RWPE2 (cell line): ENCODE data around the gene ANO7.
A peak's percentile ranks its signal among the peaks of the same experiment; 100 is the strongest.

Experiments
- ATAC-seq: fragments of 200-7000 bp; cut with Tn5 transposase; 3 replicates; pipeline ENCODE4 v1.9.1; 2021; ENCODE audit warnings: low read depth
- DNase-seq: peaks from one replicate; pipeline ENCODE4 v3.0.0-alpha.2; 2020; ENCODE audit warnings: low spot score
- H3K27ac ChIP-seq: fragments of 450-650 bp; 2 replicates; pipeline ENCODE4 v1.5.1; 2017; ENCODE audit warnings: mild to moderate bottlenecking; ENCODE audit not compliant: poor library complexity, severe bottlenecking
- H3K27me3 ChIP-seq: fragments of 250-450 bp; sonication (Bioruptor Pico); 2 replicates; pipeline ENCODE4 v1.5.1; 2021; ENCODE audit warnings: mild to moderate bottlenecking, moderate library complexity; ENCODE audit not compliant: insufficient read depth, poor library complexity, severe bottlenecking
- H3K36me3 ChIP-seq: fragments of 250-450 bp; sonication (Bioruptor Pico); 2 replicates; pipeline ENCODE4 v1.5.1; 2020; ENCODE audit warnings: low read depth, mild to moderate bottlenecking, moderate library complexity
- H3K4me1 ChIP-seq: fragments of 250-450 bp; sonication (Bioruptor Pico); 2 replicates; pipeline ENCODE4 v1.5.1; 2021; ENCODE audit warnings: mild to moderate bottlenecking, moderate library complexity; ENCODE audit not compliant: insufficient read depth, poor library complexity, severe bottlenecking
- H3K4me3 ChIP-seq: fragments of 250-450 bp; sonication (Bioruptor Pico); 2 replicates; pipeline ENCODE4 v1.5.1; 2021; ENCODE audit warnings: mild to moderate bottlenecking, moderate library complexity; ENCODE audit not compliant: severe bottlenecking
- H3K9me3 ChIP-seq: fragments of 250-450 bp; sonication (Bioruptor Pico); 2 replicates; pipeline ENCODE4 v1.5.1; 2021; ENCODE audit warnings: mild to moderate bottlenecking, moderate library complexity; ENCODE audit not compliant: severe bottlenecking
- CTCF ChIP-seq: fragments of 450-650 bp; IDR thresholded peaks from one replicate; pipeline ENCODE4 v1.5.1; 2017; ENCODE audit warnings: mild to moderate bottlenecking, moderate library complexity; ENCODE audit not compliant: poor library complexity, severe bottlenecking

Gene ANO7

GRCh38 chr2:241270531-241270930, 82.1 kb downstream of the ANO7 start:
- Histone ChIP-seq H3K36me3 (peaks cover 45% of the 10 kb centered on the region), H3K9me3 (no peaks in the 10 kb centered on the region), H3K4me3 (no peak overlapping the region), H3K27ac (no peak overlapping the region), H3K4me1 (peaks cover 8% of the 10 kb centered on the region), H3K27me3 (no peaks in the 10 kb centered on the region)
- ATAC-seq (no peak), DNase-seq (no peak)
- no peak for TF ChIP-seq CTCF

GRCh38 chr2:241271706-241272302, 83.3 kb downstream of the ANO7 start:
- Histone ChIP-seq H3K27me3 (no peaks in the 10 kb centered on the region), H3K36me3 (peaks cover 33% of the 10 kb centered on the region), H3K27ac (peak overlapping the region; percentile 77), H3K9me3 (no peaks in the 10 kb centered on the region), H3K4me3 (peak overlapping the region; percentile 98), H3K4me1 (peaks cover 8% of the 10 kb centered on the region)
- no peak for TF ChIP-seq CTCF
- ATAC-seq (peak; percentile 75), DNase-seq (no peak)

GRCh38 chr2:241272303-241273209, 84.1 kb downstream of the ANO7 start:
- DNase-seq: no peak
- peak overlapping the region; percentile 98 for H3K4me3 ChIP-seq
- TF ChIP-seq CTCF: no peak

GRCh38 chr2:241273210-241274020, 84.9 kb downstream of the ANO7 start:
- no peaks in the 10 kb centered on the region for H3K9me3 ChIP-seq
- peak overlapping the region; percentile 98 for H3K4me3 ChIP-seq

More at GRCh38 chr2:241272303-241273209, 84.1 kb downstream of the ANO7 start:
- Histone ChIP-seq H3K9me3 (no peaks in the 10 kb centered on the region), H3K27ac (peak overlapping the region; percentile 77), H3K27me3 (no peaks in the 10 kb centered on the region), H3K4me1 (peaks cover 8% of the 10 kb centered on the region), H3K36me3 (peaks cover 32% of the 10 kb centered on the region)
- peak; percentile 70 for ATAC-seq

More at GRCh38 chr2:241273210-241274020, 84.9 kb downstream of the ANO7 start:
- DNase-seq (no peak), ATAC-seq (peak; percentile 13; the same call in 1 of the 3 replicates)
- no peak for TF ChIP-seq CTCF
- Histone ChIP-seq H3K27me3 (no peaks in the 10 kb centered on the region), H3K36me3 (peaks cover 26% of the 10 kb centered on the region), H3K27ac (peak overlapping the region; percentile 77), H3K4me1 (peaks cover 8% of the 10 kb centered on the region)
